ENCODE data around the gene FTO.

GRCh38 chr16:53886482-53887378, 182.8 kb downstream of the FTO start:
- TF ChIP-seq POLR2A (IDR thresholded peaks at IDR 0.05) (no peak), POLR2AphosphoS5 (IDR thresholded peaks at IDR 0.05) (no peak), CTCF (IDR thresholded peaks at IDR 0.05) (no peak)
